Epithelial cell of proximal tubule (primary cell): ENCODE results near the gene RARG. TPM values are rescaled to one million over a fixed set of nuclear protein-coding genes. Genes with fewer than 3 reads are reported as not detected.

Source experiments
- DNase-seq: peaks from one replicate; pipeline ENCODE4 v3.0.0-alpha.2; 2011; ENCODE audit warnings: low read depth
- H3K4me3 ChIP-seq: 2 replicates; pipeline ENCODE4 v1.5.1; 2011; ENCODE audit warnings: low read depth, mild to moderate bottlenecking, low read length
- CTCF ChIP-seq: conservative IDR thresholded peaks from 2 replicates; pipeline ENCODE4 v1.5.1; 2012; ENCODE audit warnings: low read depth, mild to moderate bottlenecking, low read length
- total RNA-seq: library from RNA; depleted of rRNA; stranded (reverse); fragments of >200 nt; gene quantifications from 2 replicates; pipeline ENCODE4 v1.2.3, GENCODE V29; 2015

Gene RARG
- total RNA-seq, 1 donor from 2014 or later: 4.2 TPM

GRCh38 chr12:53214221-53214620, 17.8 kb downstream of the RARG start:
- H3K4me3 ChIP-seq: no peak overlapping the region
- DNase-seq: no peak
- TF ChIP-seq CTCF: no peak

GRCh38 chr12:53213348-53213747, 18.7 kb downstream of the RARG start:
- TF ChIP-seq CTCF: peak; percentile 95
- H3K4me3 ChIP-seq: no peak overlapping the region
- DNase-seq: no peak

DNA sequence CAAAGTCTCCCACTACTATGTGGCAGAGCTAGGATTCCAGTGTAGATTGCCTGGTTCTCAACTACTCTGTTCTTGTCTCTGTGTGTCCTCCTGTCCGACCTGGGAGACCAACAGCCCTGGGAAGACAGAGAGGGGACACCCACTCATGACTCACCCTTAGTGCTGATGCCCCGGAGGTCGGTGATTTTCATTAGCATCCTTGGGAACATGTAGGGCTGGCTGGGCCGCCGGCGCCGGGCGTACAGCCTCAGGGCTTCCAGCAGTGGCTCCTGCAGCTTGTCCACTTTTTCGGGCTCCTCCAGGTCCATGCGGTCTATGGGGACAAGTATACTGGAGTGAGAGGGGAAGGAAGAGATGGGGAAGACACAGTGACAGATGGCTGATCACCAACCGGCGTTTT, 19.1 kb downstream of the RARG start:
- no peak for TF ChIP-seq CTCF
- H3K4me3 ChIP-seq: no peak overlapping the region
- no peak for DNase-seq

GRCh38 chr12:53211476-53212381, 20.3 kb downstream of the RARG start:
- no peak for DNase-seq
- H3K4me3 ChIP-seq: no peak overlapping the region
- peak; percentile 55 for TF ChIP-seq CTCF

DNA sequence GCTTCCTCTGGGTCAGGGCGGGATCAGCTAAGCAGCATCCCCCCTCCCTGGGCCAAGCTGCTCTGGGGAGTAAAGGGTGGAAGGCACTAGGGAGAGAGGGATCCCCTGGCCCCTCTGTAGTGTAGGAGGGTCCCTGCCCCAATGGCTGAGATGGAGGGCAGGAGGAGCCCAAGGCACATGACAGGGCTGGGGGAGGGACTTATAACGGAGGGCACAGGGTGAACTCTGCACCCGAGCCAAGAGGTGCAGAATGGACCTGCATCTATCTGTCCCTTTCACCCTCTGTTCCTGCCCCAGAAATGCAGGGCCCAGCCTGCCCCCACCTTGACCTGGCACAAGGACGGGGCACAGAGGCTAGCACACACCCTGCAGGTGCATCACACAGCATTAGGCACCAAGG, 21.2 kb downstream of the RARG start:
- TF ChIP-seq CTCF: no peak
- no peak for DNase-seq
- H3K4me3 ChIP-seq: no peak overlapping the region

GRCh38 chr12:53208877-53209463, 23.0 kb downstream of the RARG start:
- TF ChIP-seq CTCF: no peak
- DNase-seq: no peak

More at GRCh38 chr12:53208877-53209463, 23.0 kb downstream of the RARG start:
- no peak overlapping the region for H3K4me3 ChIP-seq
